Hepatic stellate cell (primary cell): ENCODE measurements around the gene RASL10B.
A peak's percentile ranks its signal among the peaks of the same experiment; 100 is the strongest.
"Not testable (repeated sequence)": the region's sequence is repeated elsewhere in the genome, so short reads cannot be mapped to it uniquely, and the experiment has no call there.

Source experiments
- DNase-seq: peaks from one replicate; pipeline ENCODE4 v3.0.0; 2011; ENCODE audit warnings: low spot score

Gene RASL10B, protein sequence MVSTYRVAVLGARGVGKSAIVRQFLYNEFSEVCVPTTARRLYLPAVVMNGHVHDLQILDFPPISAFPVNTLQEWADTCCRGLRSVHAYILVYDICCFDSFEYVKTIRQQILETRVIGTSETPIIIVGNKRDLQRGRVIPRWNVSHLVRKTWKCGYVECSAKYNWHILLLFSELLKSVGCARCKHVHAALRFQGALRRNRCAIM

DNA sequence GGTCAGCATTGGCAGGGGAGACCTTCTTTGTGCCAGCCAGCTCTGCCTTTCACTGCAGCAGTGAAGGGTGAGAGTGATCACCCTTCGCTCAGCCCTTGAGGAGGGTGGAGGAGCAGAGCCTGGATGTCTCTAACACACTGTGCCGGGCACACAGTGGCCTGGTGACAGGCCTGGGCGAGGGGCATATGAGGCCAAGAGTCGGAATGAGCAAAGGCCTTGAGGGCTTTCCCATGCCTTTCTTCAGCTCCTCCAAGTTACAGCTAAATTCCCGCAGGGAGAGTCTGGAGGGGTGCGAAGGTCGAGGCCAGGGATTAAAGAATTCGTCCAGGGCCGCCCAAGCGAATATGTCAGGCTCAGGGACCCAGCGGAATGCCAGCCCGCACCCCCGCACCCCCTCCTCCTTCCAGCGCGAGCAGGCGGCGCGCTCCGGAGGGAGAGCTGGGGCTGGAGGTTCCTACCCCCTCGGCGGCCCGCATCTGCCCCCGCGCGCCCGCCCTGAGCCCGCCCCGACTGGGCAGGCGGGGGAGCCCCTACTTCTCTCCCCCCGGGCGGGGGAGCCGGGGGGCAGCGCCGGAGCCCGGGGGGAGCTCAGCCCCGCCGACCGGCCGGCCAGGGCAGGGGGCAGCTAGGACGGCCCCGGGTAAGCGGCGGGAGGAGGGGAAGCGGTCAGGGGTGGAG lies at the start of gene RASL10B:
Gene RASL10B, plus strand, starts transcription at position 401 of the 678 bp plus-strand sequence. CDS start 3,546 bp downstream, outside the sequence.
- peak; percentile 81 for DNase-seq

DNA sequence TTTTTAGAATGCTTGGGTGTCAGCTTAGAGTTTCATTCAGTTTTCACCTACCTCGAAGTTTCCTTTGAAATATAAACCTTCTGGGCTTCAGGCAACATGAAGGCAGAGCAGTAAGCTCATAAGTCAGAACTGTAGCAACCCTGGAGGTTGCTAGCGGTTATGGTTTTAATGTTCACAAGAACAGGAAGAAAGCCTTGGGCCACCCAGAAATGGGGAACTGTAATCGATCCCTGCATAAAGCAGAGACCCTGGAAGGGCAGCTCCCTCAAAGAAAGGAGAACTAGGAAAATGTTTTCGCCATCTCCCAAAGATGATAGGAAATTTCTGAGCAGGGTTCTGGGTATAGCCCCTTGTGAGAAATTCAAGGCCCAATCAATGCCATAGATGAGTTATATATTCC lies 47.8 kb upstream of the RASL10B start:
- DNase-seq: no peak

DNA sequence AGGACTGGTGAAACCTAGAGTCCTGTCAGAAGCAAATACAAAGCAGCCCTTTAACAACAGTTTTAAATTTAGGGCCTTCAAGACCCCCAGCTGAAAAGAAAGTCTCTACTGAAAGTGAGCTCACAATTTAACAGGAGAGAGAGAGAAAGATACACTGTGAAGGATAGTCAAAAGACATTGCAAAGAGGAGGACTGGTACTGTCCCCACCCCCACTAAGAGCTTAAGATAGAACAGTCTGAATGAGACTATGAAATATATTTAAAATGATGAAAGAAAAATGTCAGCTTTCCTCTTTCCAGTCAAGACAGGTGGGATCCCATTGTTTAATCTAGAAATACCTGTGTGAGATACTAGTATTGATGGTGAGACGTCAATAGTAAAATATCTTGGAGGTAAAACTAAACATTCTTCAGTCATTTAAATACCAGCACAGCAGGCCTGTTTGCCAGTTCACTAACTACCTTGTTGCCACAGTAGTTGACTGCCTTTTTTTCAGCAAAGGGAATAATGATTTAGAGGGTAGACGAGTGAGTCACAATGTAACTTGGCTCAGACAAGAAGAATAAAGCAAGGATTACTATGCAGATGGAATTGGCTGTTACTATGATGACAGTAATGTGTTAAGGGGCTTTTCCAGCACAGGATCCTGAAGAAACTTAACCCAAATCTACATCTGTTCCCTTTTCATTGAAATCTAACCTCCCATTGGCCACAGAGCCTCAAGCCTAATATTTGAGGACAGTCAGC lies 47.2 kb upstream of the RASL10B start:
- DNase-seq: no peak

DNA sequence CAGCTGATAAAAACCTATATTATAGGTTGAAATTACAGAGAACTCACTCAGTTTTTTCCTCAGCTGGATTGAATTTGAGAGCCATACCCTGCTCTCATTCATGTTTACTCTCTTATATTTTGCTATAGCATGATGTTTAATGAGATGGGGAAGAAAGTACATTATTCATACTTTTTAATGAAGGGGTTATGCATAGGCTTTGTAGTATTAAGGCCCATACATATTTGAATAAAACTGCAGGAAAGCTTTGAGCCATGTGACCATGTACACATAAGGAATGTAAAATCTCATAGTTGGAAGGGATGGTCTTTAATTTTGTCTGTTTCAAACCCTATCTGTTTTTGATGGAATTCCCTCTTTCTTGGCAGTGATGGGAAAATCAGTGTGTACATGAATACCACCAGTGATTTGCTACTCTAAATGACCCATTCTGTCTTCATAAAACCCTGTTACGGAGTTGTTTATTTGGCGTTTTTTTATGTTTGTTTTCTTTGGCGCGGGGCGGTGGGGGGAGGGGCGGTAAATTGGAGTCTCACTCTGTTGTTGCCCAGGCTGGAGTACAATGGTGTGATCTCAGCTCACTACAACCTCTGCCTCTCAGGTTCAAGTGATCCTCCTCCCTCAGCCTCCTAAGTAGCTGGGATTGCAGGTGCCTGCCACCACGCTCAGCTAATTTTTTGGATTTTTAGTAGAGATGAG lies 38.8 kb upstream of the RASL10B start:
- DNase-seq: no peak

DNA sequence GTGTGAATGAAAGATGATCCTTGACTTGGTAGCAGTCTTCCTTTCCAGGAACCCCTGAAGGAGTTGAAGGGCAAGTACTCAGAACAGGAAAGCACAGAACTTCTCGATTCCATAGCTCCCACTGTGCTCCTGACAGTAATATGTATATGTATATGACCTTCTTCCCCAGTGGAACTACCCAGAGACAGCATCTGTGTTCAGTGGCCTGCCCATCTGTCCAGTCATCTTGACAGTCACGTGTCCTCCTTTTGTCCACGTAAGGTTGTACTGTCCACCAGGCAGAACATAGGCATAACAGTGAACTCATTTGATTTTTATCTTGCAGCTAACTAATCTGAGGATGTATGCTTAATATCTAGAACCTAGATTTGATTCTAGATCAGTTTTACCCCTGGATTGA lies 37.8 kb upstream of the RASL10B start:
- DNase-seq: no peak

DNA sequence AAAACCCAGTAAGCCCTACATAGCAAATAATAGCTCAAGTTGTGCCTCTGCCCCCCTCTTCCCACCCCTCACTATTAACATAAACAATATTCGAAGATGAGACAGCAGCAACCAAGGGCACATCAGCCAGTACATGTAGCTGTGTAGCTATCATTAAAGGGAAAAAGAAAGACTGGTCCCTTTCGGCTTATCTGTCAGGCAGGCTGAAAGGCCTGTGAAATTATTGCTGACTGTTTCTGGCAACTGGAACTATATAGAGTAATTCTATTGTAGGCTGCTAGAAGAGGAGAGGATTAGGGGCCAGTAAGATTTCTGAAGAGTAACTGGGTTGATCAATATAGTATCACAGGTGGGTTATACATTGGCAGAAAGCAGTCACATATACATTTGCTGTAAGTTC lies 36.5 kb upstream of the RASL10B start:
- no peak for DNase-seq

DNA sequence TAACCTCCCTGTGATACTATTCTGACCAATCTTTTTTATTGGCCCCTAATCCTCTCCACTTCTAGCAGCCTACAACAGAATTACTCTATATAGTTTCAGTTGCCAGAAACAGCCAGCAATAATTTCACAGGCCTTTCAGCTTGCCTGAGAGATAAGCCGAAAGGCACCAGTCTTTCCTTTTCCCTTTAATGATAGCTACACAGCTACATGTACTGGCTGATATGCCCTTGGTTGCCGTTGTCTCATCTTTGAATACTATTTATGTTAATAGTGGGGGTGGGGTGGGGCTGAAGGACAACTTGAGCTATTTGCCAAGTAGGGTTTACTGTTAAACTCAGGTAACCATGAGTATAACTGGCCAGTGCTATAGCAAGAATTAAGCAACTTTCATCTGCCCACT lies 35.8 kb upstream of the RASL10B start:
- no peak for DNase-seq

DNA sequence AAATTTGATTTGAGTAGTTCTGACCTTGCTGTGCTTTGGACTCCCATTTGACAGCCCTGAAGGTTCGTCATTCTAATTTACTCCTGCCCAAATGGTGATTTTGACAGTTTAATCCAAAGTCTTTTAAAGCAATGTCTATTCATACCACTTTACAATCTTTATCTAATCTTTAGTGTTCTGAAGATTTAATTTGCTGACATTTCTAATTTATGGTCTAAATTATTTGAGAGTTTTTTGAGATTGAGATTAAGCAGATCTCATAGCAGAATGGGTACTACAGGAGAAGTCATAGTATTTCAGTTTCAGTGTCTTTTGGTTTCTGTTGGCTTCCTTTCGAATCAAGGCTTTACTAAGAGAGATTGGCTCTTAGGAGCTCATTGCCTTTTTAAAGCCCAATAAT lies 32.6 kb upstream of the RASL10B start:
- no peak for DNase-seq

DNA sequence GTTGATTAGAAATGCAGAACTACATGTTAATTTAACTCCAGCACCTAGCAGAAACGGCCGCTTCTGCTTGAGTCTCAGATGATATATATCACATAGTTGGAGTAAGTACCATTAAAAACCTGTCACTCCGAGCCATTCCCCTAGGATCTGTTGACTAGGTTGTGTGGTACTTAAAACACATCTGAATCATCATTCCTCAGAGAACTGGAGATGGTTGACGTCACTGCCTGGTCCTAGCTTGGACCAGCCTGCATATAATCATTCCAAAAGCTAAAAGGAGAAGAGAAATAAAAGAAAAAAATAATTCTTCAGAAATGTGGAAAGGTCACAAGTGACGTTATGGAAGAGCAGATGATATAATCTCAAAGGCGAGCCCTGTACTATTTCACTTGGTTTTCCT lies 31.3 kb upstream of the RASL10B start:
- no peak for DNase-seq

DNA sequence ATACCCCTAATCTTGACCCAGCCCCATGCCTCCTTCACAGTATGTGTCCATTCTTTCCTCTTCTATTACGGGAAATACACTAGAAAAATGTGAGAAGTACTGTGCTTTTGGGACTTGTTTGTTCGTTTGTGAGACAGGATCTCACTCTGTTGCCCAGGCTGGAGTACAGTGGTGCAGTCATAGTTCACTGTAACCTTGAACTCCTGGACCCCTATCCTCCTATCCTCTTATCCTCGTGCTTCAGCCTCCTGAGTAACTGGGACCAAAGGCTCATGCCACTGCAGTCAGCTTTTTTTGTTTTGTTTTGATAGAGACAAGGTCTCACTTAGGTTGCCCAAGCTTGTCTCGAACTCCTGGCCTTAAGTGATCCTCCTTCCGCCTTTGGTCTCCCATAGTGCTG lies 29.9 kb upstream of the RASL10B start:
- DNase-seq: no peak

DNA sequence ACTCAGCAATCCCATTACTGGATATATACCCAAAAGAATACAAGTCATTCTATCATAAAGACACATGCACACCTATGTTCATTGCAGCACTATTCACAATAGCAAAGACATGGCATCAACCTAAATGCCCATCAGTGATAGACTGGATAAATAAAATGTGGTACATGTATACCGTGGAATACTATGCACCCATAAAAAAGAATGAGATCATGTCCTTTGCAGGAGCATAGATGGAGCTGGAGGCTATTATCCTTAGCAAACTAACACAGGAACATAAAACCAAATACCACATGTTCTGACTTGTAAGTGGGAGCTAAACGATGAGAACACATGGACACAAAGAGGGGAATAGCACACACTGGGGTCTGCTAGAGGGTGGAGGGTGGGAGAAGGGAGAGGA lies 28.1 kb upstream of the RASL10B start:
- not testable (repeated sequence) for DNase-seq

DNA sequence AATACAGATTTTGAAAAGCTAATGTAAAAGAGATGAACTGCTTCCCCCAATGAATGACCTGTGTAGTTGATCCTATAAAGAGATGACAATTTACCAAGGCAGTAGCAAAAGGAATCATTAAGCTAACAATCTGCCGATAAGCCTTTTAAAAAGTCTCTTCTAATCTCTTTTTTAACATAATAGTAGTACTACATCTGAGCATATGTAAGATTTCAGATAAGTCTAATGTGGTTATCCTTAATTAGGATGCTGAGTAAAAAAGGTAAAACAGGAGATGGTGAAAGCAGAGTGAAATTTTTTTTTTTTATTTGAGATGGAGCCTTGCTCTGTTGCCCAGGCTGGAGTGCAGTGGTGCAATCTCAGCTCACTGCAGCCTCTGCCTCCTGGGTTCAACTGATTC lies 26.2 kb upstream of the RASL10B start:
- DNase-seq: no peak

DNA sequence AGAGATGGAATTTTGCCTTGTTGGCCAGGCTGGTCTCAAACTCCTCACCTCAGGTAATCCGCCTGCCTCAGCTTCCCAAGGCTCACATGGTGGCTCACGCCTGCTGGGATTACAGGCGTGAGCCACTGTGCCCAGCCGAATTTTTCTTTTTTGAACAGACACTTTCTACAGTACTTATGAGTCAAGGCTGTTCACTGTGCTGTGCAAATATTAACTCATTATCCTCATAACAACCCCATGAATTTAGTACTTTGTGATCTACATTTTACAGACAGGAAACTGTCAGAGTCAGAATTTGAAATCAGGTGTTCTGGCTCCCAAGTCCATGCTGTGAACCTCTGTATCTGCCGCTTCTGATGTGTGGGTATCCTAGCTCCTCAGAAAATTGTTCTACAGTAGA lies 25.7 kb upstream of the RASL10B start:
- DNase-seq: no peak

DNA sequence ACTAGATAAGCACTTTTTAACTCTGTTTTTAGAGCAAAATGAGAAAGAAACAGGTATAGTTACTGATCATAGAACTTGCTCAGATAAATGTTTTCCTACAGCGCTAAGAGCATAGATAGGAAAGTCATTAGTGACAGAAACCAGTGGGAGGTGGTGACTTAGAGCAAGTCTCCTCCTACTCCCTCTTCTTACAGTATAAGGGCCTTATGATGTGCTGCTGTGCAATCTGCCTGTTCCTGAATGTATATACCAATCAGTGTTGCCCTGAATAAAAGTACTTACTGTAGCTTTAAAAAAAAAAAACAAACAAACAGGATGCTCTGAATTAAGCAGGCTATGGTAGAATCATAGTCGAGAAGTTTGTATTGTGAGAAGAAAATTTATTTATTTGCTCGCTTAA lies 23.3 kb upstream of the RASL10B start:
- DNase-seq: no peak

DNA sequence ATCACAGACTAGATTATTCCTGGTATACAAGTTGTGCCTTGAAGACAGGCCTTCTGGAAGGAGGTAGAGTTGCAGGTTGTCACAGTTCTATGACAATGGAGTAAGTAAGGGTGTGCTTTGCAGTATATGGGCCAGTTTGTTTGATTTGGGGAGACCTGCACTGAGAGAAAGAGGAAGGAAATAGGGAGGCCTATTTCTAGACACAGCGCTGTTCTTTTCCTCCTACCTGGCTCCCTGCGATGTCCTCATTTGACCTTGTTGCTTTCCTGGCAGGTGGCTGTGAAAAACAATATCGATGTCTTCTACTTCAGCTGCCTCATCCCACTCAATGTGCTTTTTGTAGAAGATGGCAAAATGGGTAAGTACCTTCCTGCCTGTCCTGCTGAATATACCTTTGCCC lies 22.5 kb upstream of the RASL10B start:
- no peak for DNase-seq

DNA sequence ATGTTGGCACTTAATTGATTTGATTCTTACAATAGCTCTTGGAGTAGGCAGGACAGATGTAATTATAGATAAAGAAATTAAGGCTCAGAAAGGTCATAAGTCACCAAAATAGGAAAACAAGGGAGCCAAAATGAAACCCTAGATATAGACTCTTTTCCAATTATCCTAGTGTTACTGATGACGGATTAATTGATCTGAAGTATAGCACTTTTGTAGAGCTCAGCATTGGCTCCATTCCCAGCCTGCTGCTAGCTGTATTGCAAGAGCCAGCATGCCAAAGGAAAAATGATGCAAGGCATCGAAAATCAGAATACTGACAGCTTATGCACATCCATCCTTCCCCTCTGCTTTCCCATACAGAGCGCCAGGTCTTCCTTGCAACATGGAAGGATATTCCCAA lies 21.6 kb upstream of the RASL10B start:
- DNase-seq: no peak

DNA sequence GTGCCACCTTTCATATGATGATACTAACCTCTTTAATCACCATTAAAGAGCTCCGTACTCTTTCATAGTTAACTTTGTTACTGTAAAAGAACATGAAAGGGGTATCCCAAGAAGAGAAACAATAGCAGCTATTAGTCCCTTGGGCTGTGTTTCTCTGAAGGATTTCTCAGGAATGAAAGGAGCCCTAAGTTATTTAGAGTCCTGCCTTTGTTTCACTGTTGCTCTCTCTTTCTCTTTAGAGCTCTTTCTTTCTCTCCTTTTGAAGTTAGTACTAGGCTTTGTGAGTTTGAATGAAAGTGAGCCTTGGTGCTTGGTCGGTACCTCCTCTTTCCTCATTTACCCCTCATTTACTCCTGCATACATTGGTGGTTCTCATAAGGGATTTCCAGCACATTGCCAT lies 20.5 kb upstream of the RASL10B start:
- DNase-seq: no peak

DNA sequence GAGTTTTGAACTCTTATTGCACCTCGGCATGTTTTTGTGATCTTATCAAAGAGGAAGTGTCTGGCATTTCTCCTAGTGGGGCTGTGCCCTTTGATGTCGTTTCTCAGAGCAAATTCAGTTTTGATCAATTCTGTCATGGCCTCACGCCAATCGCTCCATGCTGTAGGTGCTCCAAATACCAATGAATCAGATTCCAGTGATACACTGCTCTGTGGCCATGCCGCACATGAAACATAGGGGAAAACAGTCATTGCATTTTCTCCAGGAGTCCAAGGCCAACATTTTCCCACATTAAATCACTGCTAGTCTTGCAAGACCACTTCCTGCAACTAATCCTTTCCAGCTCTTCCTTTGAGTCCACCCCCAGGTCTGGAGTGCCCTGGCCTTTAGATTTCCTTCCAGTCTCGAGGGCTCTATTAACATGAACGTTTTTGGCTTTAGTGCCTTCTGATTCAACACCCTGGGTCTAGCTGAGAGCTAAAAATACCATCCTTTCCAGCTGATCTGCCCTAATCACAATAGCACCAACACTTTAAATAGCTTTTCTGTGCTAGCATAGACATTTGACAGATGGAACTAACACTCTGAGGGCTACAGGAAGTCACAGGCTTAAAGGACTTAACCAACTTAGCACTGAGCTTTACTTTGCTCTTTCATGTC lies 18.2 kb upstream of the RASL10B start:
- DNase-seq: peak; percentile 63

DNA sequence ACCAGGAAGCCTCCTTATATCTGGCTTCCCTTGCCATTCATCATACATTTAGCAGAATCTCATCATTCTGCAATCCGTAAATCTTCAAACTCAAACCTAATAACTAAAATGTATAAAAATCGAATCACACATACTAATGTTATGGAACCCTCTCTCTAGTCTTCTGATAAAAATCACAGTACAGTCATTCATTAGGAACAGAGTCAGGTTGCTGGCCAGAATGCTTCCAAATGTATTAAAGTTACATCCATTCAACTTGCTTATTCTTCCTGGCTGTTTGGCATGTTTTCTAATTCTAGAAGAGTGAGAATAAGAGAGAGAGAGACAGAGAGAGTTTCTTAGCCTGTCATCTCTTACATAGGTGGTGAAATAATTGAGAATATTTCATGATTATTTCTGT lies 16.5 kb upstream of the RASL10B start:
- no peak for DNase-seq

DNA sequence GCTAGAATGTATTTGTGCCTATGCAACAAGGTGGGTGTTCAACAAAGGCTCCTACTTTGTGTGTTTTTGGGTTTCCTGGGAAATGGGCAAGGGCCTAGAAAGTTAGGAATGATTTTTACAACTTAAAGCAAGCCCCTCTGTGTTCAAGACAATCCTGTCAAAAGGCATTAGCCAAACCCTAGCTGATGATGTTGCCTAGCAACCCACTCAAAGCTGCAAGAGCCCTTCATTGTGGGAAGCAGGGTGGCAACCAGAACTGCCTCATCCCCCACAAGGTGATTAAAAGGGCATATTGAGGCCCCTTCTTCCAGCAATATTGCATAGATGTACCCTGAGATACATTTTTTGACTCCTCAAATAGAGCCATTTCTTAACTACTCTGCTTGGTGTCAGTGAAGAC lies 16.0 kb upstream of the RASL10B start:
- DNase-seq: no peak

DNA sequence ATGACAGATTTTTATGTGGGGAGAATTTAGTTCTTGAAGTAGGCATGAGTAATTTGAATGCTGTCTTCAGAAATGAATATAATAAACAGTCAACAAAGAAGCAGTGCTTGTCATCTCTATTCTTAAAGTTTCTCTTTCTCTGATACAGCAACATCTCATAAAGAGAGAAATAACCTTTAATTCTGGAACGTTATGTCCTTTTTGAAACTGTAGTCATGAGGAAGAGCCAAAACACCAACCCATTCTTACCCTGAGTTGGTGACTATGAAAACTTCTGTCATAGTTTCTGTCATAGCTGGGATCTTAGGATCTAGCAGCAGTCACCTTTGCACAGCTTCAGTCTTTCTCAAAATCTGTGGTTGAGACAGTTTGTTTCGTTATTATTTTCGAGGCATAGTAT lies 15.3 kb upstream of the RASL10B start:
- no peak for DNase-seq

DNA sequence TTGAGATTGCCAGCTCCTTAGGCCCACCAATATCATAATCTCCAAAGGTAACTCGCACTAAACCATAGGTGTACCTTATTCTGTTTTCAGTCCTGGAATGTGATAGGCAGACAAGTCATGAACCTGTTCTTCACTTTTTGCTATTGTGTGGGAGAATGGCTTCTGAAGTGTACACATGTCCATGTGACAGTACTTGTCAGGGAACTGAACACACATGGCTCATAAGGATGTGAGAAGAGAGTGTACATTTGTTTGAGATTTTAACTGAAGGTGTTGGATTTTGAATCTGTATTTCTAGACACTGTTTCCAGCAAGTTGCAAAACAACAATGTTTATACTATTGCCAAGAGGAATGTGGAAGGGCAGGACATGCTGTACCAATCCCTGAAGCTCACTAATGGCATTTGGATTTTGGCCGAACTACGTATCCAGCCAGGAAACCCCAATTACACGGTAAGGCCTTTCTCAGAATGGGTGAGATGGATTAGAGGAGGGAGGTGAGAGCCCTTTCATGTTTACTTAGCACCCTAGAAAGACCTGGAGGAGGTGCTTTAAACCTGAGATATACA lies 14.5 kb upstream of the RASL10B start:
- DNase-seq: no peak
